Stimulated activated CD4-positive, alpha-beta T cell treated with anti-CD3 and anti-CD28 coated beads, Interleukin-1b, Interleukin-23, amount 100 ng/mL, for 48 hours (primary cell): ENCODE data around the gene WIPF1.

ENCODE experiments used
- DNase-seq: peaks from one replicate; pipeline ENCODE4 v3.0.0-alpha.2; 2020

Gene WIPF1

GRCh38 chr2:174597345-174598047, at the start of gene WIPF1:
Gene WIPF1, minus strand, starts transcription at chr2:174597804. Its CDS starts 12,231 bp downstream, at chr2:174585573.
- peak; percentile 37 for DNase-seq

GRCh38 chr2:174645296-174645695, 47.7 kb upstream of the WIPF1 start:
- DNase-seq = no peak

GRCh38 chr2:174644406-174644805, 46.8 kb upstream of the WIPF1 start:
- DNase-seq = no peak

GRCh38 chr2:174643356-174643755, 45.8 kb upstream of the WIPF1 start:
- DNase-seq = no peak

GRCh38 chr2:174641168-174641567, 43.6 kb upstream of the WIPF1 start:
- no peak for DNase-seq

- DNase-seq = no peak
These were observed 39.4 kb upstream of the WIPF1 start for GRCh38 chr2:174636987-174637386.

GRCh38 chr2:174635776-174636404, 38.3 kb upstream of the WIPF1 start:
- no peak for DNase-seq

GRCh38 chr2:174635015-174635593, 37.5 kb upstream of the WIPF1 start:
- DNase-seq = no peak

- DNase-seq = peak; percentile 60
These were observed 36.8 kb upstream of the WIPF1 start for GRCh38 chr2:174634130-174635014.

GRCh38 chr2:174633623-174633930, 36.0 kb upstream of the WIPF1 start:
- no peak for DNase-seq

GRCh38 chr2:174632841-174633622, 35.4 kb upstream of the WIPF1 start:
- no peak for DNase-seq

GRCh38 chr2:174631009-174631981, 33.7 kb upstream of the WIPF1 start:
- DNase-seq = no peak

GRCh38 chr2:174630107-174630506, 32.5 kb upstream of the WIPF1 start:
- no peak for DNase-seq

- DNase-seq = no peak
These were observed 31.9 kb upstream of the WIPF1 start for GRCh38 chr2:174629506-174629905.

GRCh38 chr2:174628528-174629169, 31.0 kb upstream of the WIPF1 start:
- DNase-seq = no peak

- DNase-seq = no peak
These were observed 29.6 kb upstream of the WIPF1 start for GRCh38 chr2:174627216-174627615.

- no peak for DNase-seq
These were observed 27.4 kb upstream of the WIPF1 start for GRCh38 chr2:174624895-174625430.

GRCh38 chr2:174623690-174624089, 26.1 kb upstream of the WIPF1 start:
- DNase-seq = no peak

GRCh38 chr2:174623106-174623637, 25.6 kb upstream of the WIPF1 start:
- no peak for DNase-seq

- DNase-seq = no peak
These were observed 23.7 kb upstream of the WIPF1 start for GRCh38 chr2:174621323-174621722.
